HG02981 (cell line): Measurements from ENCODE around the gene E2F1.

ENCODE experiments used
- ATAC-seq: cut with Tn5 transposase; IDR thresholded peaks from one replicate; pipeline ENCODE4 v1.9.1; 2021; ENCODE audit warnings: mild to moderate bottlenecking, moderate library complexity; ENCODE audit not compliant: unreplicated experiment

Gene E2F1

DNA sequence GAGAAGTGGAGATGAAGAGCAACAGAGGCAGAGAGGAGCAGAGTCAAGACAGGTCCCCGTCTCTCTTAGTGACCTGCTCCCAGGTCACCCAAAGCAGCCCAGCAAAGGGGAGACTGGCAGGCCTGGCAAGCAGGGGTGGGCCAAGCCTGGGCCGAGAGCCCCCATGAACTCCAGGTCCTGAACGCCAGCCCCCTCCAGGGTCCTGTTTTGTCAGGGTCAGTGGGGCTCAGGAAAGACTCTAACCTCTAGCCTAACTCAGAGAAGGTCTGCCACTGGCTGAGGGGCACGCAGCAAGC lies 13.1 kb downstream of the E2F1 start:
- ATAC-seq, result no peak

GRCh38 chr20:33672426-33673113 lies 13.6 kb downstream of the E2F1 start:
- ATAC-seq, result no peak

DNA sequence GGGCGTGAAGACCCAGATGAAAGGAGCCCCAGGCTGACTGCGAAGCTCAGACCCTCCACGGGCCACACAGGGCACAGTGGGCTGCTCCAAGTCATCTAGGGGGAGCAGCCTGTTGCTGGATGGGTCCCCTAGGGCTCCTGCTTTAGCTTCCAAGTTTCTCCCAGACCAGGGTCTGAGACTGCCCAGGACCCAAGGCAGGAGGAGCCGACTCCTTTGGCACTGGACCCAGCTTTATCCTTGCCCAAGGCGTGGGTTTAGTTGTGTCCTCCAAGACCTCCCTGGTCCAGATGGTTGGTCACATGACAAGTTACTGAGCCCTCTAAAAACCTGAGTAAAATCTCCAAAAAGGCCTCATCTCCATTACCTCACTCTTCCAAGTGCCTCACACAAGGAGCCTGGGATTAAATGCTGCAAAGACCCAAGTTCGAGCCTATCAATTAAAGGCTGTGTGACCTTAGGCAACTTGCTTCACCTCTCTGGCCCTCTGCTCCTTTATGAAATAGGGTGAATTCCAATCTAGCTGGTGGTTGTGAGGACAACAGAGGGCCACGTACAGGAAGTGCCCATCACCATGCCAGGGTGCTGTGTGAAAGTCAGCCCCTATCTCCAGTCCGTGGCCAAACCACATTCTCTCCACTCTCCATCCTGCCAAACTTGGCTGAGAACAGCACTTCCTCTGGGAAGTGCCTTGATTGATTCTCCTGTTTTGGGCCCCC lies 14.5 kb downstream of the E2F1 start:
- ATAC-seq, result no peak

DNA sequence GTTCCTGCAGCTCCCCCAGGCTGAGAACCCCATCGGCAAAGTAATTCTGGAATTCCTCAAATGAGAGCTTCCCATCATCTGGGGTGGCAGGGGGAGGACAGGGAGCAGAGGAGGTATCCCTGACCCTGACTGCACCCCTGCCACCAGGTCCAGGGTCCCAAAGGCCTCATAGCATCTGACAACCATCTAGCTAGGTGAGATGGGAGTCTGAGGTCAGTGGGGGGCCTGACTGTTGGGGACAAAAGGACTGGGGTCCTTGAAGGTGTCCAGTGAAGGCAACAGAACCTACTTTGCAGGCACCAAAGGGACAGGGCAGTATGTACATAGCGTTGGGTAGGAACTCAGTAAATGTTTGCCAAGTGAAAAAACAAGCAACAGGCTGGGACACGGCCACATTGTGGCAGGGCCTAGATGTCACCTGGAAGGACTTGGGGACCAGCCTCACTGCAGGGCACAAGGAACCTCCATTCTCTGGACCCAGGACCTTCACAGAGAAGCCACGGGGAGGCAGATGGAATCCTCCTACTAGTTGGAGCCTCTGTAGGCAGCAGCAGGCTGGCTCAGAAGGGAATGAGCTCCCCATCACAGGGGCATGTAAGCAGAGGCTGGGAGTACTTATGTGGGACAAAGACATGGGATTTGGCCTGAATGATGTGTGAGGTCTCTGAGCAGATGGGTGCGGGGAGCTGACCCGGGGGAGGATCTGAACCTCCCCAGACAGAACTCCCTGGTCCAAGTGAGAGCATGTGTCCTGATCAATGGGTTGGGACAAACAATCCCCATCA lies 15.3 kb downstream of the E2F1 start:
- no peak for ATAC-seq

GRCh38 chr20:33669873-33670640 lies 16.1 kb downstream of the E2F1 start:
- no peak for ATAC-seq

DNA sequence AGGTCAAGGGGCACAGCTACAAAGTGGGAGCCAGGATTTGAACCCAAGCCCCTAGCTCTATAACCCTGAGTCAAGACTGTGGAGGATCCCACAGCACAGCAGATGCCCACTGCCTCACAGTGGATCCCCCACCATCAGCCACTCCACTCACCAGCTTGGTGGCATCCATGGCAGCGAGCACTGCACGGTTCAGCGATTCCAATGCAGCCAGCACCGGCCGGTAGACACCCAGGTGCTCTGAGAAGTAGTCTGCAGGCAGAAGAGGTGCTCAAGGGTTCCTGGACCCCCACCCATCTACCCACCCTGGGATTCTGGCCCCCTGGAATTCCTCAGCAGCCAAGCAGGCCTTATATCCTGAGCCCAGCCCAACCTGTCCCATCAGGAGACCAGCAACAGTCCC lies 17.0 kb downstream of the E2F1 start:
- no peak for ATAC-seq

- ATAC-seq, result no peak
These were observed 17.6 kb downstream of the E2F1 start for GRCh38 chr20:33668466-33669155.

DNA sequence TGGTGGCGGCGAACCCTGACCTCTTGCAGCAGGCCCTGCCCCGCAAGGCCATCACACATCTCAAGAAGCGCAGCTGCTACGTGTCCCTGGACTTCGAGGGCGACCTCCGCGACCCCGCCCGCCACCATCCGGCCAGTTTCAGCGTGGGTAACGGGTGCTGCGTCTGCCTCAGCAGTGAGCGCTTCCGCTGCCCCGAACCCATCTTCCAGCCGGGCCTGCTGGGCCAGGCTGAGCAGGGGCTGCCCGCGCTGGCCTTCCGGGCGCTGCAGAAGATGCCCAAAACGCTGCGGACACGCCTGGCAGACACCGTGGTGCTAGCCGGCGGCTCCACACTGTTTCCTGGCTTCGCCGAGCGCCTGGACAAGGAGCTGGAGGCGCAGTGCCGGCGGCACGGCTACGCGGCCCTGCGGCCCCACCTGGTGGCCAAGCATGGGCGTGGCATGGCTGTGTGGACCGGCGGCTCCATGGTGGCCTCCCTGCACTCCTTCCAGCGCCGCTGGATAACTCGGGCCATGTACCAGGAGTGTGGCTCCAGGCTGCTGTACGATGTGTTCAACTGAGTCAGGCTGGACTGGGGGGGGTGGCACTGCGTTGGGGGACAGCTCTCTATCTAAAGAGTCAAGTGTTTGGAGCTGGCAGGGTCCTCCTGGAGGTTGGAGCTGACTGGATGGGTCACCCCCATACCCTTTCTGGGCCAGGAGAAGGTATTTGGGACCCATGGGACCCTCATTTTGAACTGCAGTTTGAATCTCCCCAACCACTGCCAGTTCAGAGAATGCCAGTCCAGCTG lies 18.3 kb downstream of the E2F1 start:
- no peak for ATAC-seq

DNA sequence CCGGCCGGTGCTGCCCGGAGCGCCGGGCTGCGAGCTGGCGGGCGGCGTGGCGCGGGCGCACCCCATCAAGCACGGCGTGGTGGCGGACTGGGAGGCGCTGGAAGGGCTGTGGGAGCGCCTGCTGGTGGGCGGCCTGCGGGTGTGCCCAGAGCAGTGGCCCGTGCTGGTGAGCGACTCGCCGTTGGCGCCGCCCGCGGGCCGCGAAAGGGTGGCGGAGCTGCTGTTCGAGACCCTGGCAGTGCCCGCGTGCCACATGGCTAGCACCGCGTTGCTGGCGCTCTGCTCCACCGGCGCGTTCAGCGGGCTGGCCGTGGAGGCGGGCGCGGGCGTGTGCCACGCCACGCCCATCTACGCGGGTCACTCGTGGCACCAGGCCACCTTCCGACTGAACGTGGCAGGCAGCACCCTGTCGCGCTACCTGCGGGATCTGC lies 18.9 kb downstream of the E2F1 start:
- ATAC-seq, result no peak

- peak; percentile 56 for ATAC-seq
These were observed 19.6 kb downstream of the E2F1 start, which contains the start of gene ACTL10 for GRCh38 chr20:33666293-33667244. Gene ACTL10, plus strand, starts transcription at chr20:33666943. Its CDS starts 555 bp downstream, at chr20:33667498.

- no peak for ATAC-seq
These were observed 21.4 kb downstream of the E2F1 start for GRCh38 chr20:33664762-33665144.

GRCh38 chr20:33664085-33664761 lies 22.0 kb downstream of the E2F1 start:
- no peak for ATAC-seq

- no peak for ATAC-seq
These were observed 22.8 kb downstream of the E2F1 start for GRCh38 chr20:33663161-33664084.

GRCh38 chr20:33662172-33662571 lies 24.0 kb downstream of the E2F1 start, which contains the start of gene C20orf144:
Gene C20orf144, plus strand, starts transcription at chr20:33662327. Its CDS starts 19 bp downstream, at chr20:33662346.
- no peak for ATAC-seq

DNA sequence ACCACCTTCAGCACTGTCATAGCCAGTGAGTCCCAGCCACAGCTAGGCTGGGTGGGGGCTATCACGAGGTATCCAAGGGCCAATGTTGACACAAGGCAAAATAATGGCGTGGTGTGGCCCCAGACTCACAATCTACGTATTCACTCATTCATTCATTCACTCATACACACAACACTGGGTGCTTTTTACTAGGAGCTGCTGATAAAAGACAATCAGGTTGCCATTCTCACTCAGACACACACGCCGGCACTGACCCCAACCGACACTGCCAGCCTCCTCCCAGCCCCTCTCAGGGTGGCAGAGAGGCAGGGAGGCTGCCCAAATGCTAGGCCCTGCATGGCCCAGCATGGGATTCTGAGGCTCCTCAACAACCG lies 25.5 kb downstream of the E2F1 start:
- ATAC-seq, result no peak

DNA sequence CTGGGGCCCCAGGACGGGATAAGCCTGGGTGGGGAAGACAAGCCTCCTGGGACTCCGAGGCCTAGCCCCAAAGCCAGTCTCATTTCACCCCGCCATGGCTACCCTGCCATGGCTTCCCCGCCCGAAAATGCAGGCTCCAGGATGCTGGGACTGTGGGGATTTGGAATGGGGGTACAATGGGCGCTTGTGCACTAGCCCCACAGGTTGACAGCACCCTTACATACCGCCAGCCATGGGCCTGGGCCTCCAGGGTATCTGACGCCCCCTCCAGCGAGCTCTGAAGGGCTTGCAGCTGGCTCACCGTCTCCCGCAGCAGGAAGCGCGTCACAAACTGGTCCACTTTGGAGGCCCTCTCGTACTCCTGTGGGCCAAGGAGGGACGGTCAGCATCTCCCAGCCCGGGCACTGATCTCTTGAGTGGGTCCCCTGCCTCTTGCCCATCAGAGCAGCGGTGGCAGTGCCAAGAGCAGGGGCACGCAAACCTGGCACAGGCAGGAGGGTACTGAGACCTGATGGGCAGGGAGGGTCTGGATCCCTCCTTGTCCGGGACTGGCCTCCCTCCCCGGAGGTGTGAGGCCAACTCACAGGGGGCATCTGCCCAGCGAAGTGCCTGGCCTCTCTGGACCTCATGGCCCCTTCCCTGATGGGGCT lies 26.0 kb downstream of the E2F1 start:
- ATAC-seq, result no peak
